Activated T-helper 1 cell treated with anti-CD3 and anti-CD28 coated beads, Interleukin-12 subunit alpha, Interleukin-12 subunit beta, Interleukin-2, Interleukin-4 antibody, amounts not matched to agents 30 ng/mL and 10 ng/mL and 1 ng/mL, durations not matched to agents 14 hours and 24 hours and 36 hours (primary cell): ENCODE results near the gene TBXA2R. TPM values are rescaled to one million over a fixed set of nuclear protein-coding genes. Genes with fewer than 3 reads are reported as not detected.

Experiments used
- total RNA-seq: library from RNA; stranded (reverse); gene quantifications from 2 replicates; pipeline ENCODE4 v1.2.3, GENCODE V29; 2022

TBXA2R gene
- total RNA-seq, 1 donor from 2014 or later: 1.0 TPM

Other genes with a start within 250 kb of the TBXA2R start
- gene NFIC, start 240.3 kb downstream of the TBXA2R start, total RNA-seq: 16.8 and 18.7 TPM in 2 replicates
- not detected in 2 replicates for gene SMIM24, start 126.3 kb downstream of the TBXA2R start, total RNA-seq
- not detected in 2 replicates for gene SMIM44, start 123.4 kb downstream of the TBXA2R start, total RNA-seq
- 20.6 and 21.6 TPM in 2 replicates for gene DOHH, start 106.2 kb downstream of the TBXA2R start, total RNA-seq
- 41.1 and 45.3 TPM in 2 replicates for gene FZR1, start 100.6 kb downstream of the TBXA2R start, total RNA-seq
- gene TEKTIP1, start 67.7 kb downstream of the TBXA2R start, total RNA-seq: 1.4 and 1.7 TPM in 2 replicates
- 126 and 136 TPM in 2 replicates for gene MFSD12, start 49.3 kb downstream of the TBXA2R start, total RNA-seq
- 56.4 and 63.0 TPM in 2 replicates for gene HMG20B, start 33.9 kb downstream of the TBXA2R start, total RNA-seq
- 0.31 and 0.39 TPM in 2 replicates for gene GIPC3, start 21.4 kb downstream of the TBXA2R start, total RNA-seq
- 37.2 and 40.8 TPM in 2 replicates for gene CACTIN, start 19.9 kb upstream of the TBXA2R start, total RNA-seq
- gene PIP5K1C, start 93.6 kb upstream of the TBXA2R start, total RNA-seq: 24.5 and 28.0 TPM in 2 replicates
- 0.08 TPM in 1 of 2 replicates, not detected in the other for gene TJP3, start 101.5 kb upstream of the TBXA2R start, total RNA-seq
- 45.4 and 48.9 TPM in 2 replicates for gene APBA3, start 154.8 kb upstream of the TBXA2R start, total RNA-seq
- 88.2 and 94.7 TPM in 2 replicates for gene MRPL54, start 155.8 kb upstream of the TBXA2R start, total RNA-seq
- gene RAX2, start 165.4 kb upstream of the TBXA2R start, total RNA-seq: not detected in 2 replicates
- gene MATK, start 179.5 kb upstream of the TBXA2R start, total RNA-seq: 21.5 and 24.3 TPM in 2 replicates